ENCODE data around the gene PFKFB3.

The PFKFB3 gene

DNA sequence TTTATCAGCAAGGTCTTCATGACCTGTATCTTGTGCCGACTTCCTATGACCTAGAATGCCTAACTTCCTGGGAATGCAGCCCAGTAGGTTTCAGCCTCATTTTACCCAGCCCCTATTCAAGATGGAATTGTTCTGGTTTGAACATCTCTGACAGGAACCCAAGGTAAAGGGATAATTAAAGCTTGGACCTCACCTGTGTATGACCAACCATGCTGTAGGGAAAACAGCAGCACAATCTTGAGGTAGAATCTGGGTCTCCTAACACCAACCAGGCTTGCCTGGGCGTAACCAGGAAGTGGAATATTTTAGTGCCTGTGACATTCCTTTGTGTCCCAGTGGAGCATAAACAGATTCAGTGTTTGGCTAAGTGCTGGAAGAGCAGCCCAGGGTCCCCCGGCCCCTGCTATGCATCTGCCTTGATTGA, 94.1 kb downstream of the PFKFB3 start:
- TF ChIP-seq, protein P1, sequence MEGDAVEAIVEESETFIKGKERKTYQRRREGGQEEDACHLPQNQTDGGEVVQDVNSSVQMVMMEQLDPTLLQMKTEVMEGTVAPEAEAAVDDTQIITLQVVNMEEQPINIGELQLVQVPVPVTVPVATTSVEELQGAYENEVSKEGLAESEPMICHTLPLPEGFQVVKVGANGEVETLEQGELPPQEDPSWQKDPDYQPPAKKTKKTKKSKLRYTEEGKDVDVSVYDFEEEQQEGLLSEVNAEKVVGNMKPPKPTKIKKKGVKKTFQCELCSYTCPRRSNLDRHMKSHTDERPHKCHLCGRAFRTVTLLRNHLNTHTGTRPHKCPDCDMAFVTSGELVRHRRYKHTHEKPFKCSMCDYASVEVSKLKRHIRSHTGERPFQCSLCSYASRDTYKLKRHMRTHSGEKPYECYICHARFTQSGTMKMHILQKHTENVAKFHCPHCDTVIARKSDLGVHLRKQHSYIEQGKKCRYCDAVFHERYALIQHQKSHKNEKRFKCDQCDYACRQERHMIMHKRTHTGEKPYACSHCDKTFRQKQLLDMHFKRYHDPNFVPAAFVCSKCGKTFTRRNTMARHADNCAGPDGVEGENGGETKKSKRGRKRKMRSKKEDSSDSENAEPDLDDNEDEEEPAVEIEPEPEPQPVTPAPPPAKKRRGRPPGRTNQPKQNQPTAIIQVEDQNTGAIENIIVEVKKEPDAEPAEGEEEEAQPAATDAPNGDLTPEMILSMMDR (IDR thresholded peaks at IDR 0.05; ENCODE audit: low read depth, low read length, poor library complexity, severe bottlenecking): no peak
- TF ChIP-seq EZH2phosphoT487 (IDR thresholded peaks at IDR 0.05; ENCODE audit: borderline replicate concordance, low read length): no peak
- Histone ChIP-seq H3K4me3 (ENCODE audit: low read length) (no peak overlapping the region), H3K27ac (ENCODE audit: low read depth, low read length) (no peak overlapping the region), H3K4me2 (ENCODE audit: low read length) (no peak overlapping the region), H4K20me1 (ENCODE audit: control insufficient read depth, insufficient read depth, low read depth, low read length) (no peaks in the 10 kb centered on the region), H3K4me1 (ENCODE audit: control insufficient read depth, low read length) (peaks cover 64% of the 10 kb centered on the region), H3K79me2 (ENCODE audit: control insufficient read depth, low read length) (no peaks in the 10 kb centered on the region), H3F3A (ENCODE audit: control insufficient read depth, insufficient read depth) (peaks cover 18% of the 10 kb centered on the region), H3K9me3 (ENCODE audit: control insufficient read depth, insufficient read depth, low read length) (no peaks in the 10 kb centered on the region; the same call in 1 of the 2 replicates), H3K9me2 (replicated peaks; ENCODE audit: control insufficient read depth, low read length) (no peaks in the 10 kb centered on the region), H3K36me3 (ENCODE audit: control insufficient read depth, low read length) (no peaks in the 10 kb centered on the region), H3K27me3 (ENCODE audit: control insufficient read depth, low read length) (no peaks in the 10 kb centered on the region)

DNA sequence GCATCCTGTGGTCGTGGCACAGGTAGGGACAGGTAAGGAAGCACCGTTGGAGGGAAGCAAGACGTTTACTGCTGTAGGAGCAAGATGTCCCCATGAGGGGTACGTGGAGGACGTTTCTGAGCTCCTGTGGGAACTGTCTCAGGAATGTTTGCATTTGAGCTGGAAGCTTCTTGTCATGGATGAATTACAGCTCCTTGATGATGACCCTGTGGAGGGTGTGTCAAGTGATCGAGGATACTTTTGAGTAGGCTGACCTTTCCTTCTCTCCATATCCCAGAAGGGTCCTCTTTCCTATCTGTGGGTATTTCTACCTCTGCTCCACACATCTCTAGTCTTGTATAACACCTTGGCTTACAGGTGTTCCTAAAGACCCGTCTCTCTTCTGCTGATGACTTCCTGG, 94.8 kb downstream of the PFKFB3 start:
- Histone ChIP-seq H3K27me3 (ENCODE audit: control insufficient read depth, low read length) (no peaks in the 10 kb centered on the region), H3K79me2 (ENCODE audit: control insufficient read depth, low read length) (no peaks in the 10 kb centered on the region), H3K27ac (ENCODE audit: low read depth, low read length) (no peak overlapping the region), H3K4me1 (ENCODE audit: control insufficient read depth, low read length) (peaks cover 70% of the 10 kb centered on the region), H3K4me2 (ENCODE audit: low read length) (no peak overlapping the region), H4K20me1 (ENCODE audit: control insufficient read depth, insufficient read depth, low read depth, low read length) (no peaks in the 10 kb centered on the region), H3K36me3 (ENCODE audit: control insufficient read depth, low read length) (no peaks in the 10 kb centered on the region), H3K9me3 (ENCODE audit: control insufficient read depth, insufficient read depth, low read length) (no peaks in the 10 kb centered on the region; the same call in 1 of the 2 replicates), H3K9me2 (replicated peaks; ENCODE audit: control insufficient read depth, low read length) (no peaks in the 10 kb centered on the region), H3F3A (ENCODE audit: control insufficient read depth, insufficient read depth) (peaks cover 18% of the 10 kb centered on the region), H3K4me3 (ENCODE audit: low read length) (no peak overlapping the region)
- no peak for TF ChIP-seq EZH2phosphoT487 (IDR thresholded peaks at IDR 0.05; ENCODE audit: borderline replicate concordance, low read length)
- TF ChIP-seq, protein P1 (IDR thresholded peaks at IDR 0.05; ENCODE audit: low read depth, low read length, poor library complexity, severe bottlenecking): no peak

DNA sequence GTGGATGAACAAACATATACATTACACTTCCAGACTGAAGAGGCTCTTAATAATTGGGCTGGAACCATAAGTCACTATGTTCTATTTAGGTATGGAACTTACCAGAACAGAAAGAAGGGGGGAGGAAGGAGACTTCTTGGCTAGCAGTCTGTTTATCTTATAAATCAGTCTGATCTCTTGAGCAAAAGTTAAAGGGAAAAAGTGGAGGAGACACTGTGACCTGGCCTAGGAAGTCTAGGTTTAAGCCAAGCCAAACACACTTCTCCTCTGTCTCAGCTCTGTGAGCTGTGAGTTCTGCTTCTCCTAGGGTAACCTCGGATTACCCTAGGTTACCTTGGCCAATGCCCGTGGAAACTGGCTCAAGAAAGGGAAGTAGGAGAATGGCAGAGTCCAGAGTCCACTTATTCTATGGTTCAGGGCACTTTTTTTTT, 95.2 kb downstream of the PFKFB3 start:
- TF ChIP-seq, protein P1 (IDR thresholded peaks at IDR 0.05; ENCODE audit: low read depth, low read length, poor library complexity, severe bottlenecking): no peak
- no peak for TF ChIP-seq EZH2phosphoT487 (IDR thresholded peaks at IDR 0.05; ENCODE audit: borderline replicate concordance, low read length)
- H4K20me1 ChIP-seq (ENCODE audit: control insufficient read depth, insufficient read depth, low read depth, low read length): no peaks in the 10 kb centered on the region
- no peak overlapping the region for H3K4me2 ChIP-seq (ENCODE audit: low read length)
- no peaks in the 10 kb centered on the region for H3K79me2 ChIP-seq (ENCODE audit: control insufficient read depth, low read length)
- H3K9me2 ChIP-seq (replicated peaks; ENCODE audit: control insufficient read depth, low read length): no peaks in the 10 kb centered on the region
- no peak overlapping the region for H3K4me3 ChIP-seq (ENCODE audit: low read length)
- H3K4me1 ChIP-seq (ENCODE audit: control insufficient read depth, low read length): peaks cover 75% of the 10 kb centered on the region
- no peaks in the 10 kb centered on the region; the same call in 1 of the 2 replicates for H3K9me3 ChIP-seq (ENCODE audit: control insufficient read depth, insufficient read depth, low read length)
- H3K27me3 ChIP-seq (ENCODE audit: control insufficient read depth, low read length): no peaks in the 10 kb centered on the region
- no peaks in the 10 kb centered on the region for H3K36me3 ChIP-seq (ENCODE audit: control insufficient read depth, low read length)
- H3F3A ChIP-seq (ENCODE audit: control insufficient read depth, insufficient read depth): peaks cover 18% of the 10 kb centered on the region
- no peak overlapping the region for H3K27ac ChIP-seq (ENCODE audit: low read depth, low read length)
